OCI-LY3 (cell line): ENCODE measurements around the gene ALMS1.

ENCODE experiments used
- H2AFZ ChIP-seq: fragments of 200-600, 300-600 bp; shearing (Covaris generic); 2 replicates; pipeline ENCODE4 v1.6.0; 2014; ENCODE audit warnings: antibody characterized with exemption, low read depth, low read length
- H3K27ac ChIP-seq: fragments of 200-600, 300-600 bp; sonication (generic); 2 replicates; pipeline ENCODE4 v1.5.1; 2014; ENCODE audit warnings: mild to moderate bottlenecking, low read length, moderate library complexity, mixed read lengths
- H3K27me3 ChIP-seq: fragments of 200-600, 300-600 bp; sonication (generic); 2 replicates; pipeline ENCODE4 v1.6.1; 2014; ENCODE audit warnings: low read depth, low read length, mixed read lengths
- H3K36me3 ChIP-seq: fragments of 200-600, 300-600 bp; sonication (generic); replicated peaks from 2 replicates; pipeline ENCODE3; 2014; ENCODE audit warnings: low read depth, low read length, mixed read lengths
- H3K4me1 ChIP-seq: fragments of 300-600, 200-600 bp; sonication (generic); 2 replicates; pipeline ENCODE4 v1.6.1; 2014; ENCODE audit warnings: low read length, mixed read lengths
- H3K4me2 ChIP-seq: fragments of 200-600, 300-600 bp; sonication (generic); 2 replicates; pipeline ENCODE4 v1.6.1; 2014; ENCODE audit warnings: low read length, mixed read lengths
- H3K4me3 ChIP-seq: fragments of 300-600, 200-600 bp; sonication (generic); 2 replicates; pipeline ENCODE4 v1.5.1; 2014; ENCODE audit warnings: antibody characterized with exemption, mild to moderate bottlenecking, low read length, moderate library complexity
- H3K79me2 ChIP-seq: fragments of 300-600, 200-600 bp; shearing (Covaris generic); 2 replicates; pipeline ENCODE4 v1.6.1; 2014; ENCODE audit warnings: mild to moderate bottlenecking, low read length, mixed read lengths
- H3K9ac ChIP-seq: fragments of 300-600, 200-600 bp; shearing (Covaris generic); 2 replicates; pipeline ENCODE4 v1.6.0; 2014; ENCODE audit warnings: mild to moderate bottlenecking, low read length, moderate library complexity
- H3K9me3 ChIP-seq: fragments of 200-600, 300-600 bp; shearing (Covaris generic); 2 replicates; pipeline ENCODE4 v1.6.1; 2014; ENCODE audit warnings: low read length, mixed read lengths; ENCODE audit not compliant: insufficient read depth
- H4K20me1 ChIP-seq: fragments of 200-600, 300-600 bp; sonication (generic); 2 replicates; pipeline ENCODE4 v1.6.1; 2016; ENCODE audit warnings: low read length, mixed read lengths; ENCODE audit not compliant: insufficient read depth
- CTCF ChIP-seq: fragments of 200-600, 300-600 bp; sonication (generic); IDR thresholded peaks from 2 replicates; pipeline ENCODE4 v1.5.1; 2014; ENCODE audit warnings: antibody characterized with exemption, low read length, low read depth
- EZH2phosphoT487 ChIP-seq: fragments of 200-600 bp; shearing (Covaris generic); IDR thresholded peaks from 2 replicates; pipeline ENCODE4 v1.6.1; 2018; ENCODE audit warnings: antibody characterized with exemption, mixed run types, low read depth

Gene ALMS1

DNA sequence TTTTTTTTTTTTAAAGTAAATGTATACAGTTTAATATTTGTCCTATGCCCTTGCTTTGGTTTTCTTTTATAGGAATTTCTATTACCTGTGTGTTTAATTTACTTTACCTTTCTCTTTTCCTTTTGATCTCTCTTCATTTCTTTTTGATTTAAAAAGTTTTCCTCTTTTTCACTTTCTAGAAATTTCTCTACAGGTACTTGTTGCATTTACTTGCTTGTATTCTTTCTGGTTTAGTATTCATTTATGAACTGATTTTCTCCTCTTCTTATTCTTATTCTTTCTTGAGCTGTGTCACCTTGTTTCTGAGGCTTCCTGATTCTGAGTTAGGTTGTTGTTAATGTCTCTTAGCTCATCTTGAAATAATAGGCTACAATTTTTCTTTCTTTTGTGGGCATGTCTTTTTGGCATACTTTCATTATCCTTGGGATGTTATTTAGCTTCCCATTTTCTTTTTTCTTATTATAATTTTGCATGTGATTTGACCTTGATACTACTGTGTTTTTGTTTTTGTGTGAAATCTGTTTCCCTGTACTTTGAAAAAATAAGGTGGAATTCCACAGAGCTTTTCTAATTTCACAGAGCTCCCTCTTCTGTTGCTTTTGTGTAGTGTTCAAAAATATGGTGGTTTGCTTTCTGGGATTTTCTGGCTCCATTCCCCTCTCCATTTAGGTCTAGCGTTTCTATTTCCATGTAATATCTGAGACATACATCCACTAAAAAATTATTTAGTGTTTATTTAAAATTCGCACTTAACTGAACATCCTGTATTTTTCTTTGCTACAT is 25.5 kb upstream of the ALMS1 start:
- H3K27me3 ChIP-seq: 0 out of 2 replicates have a peak, but pooled peaks cover 2% of the 10 kb centered on the region
- H3K9me3 ChIP-seq: no peaks in the 10 kb centered on the region
- no peak overlapping the region for H3K4me2 ChIP-seq
- TF ChIP-seq EZH2phosphoT487 (no peak), CTCF (peak; percentile 58)
- no peak overlapping the region for H2AFZ ChIP-seq
- no peaks in the 10 kb centered on the region for H4K20me1 ChIP-seq
- H3K4me3 ChIP-seq: no peak overlapping the region
- no peak overlapping the region for H3K9ac ChIP-seq
- no peaks in the 10 kb centered on the region for H3K36me3 ChIP-seq
- H3K79me2 ChIP-seq: no peaks in the 10 kb centered on the region
- H3K4me1 ChIP-seq: no peaks in the 10 kb centered on the region
- H3K27ac ChIP-seq: no peak overlapping the region

DNA sequence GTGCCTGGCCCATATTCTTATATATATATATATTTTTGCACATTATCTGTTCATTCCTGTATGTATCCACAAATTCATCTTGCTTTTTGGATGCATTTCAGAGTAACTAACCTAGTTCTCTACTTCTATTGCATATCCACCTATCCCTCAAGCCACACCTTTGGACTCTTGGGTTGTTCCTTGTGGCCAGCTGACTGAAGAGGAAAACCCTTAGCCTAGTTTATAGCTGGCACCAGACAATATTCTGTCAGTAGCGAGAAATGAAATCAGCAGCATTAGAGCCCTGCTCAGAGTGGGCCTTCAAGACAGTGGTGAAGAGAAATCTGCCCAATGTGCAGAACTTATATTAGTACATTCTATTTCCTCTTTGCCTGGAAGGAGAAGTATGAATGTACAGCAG is 19.6 kb upstream of the ALMS1 start:
- Histone ChIP-seq H2AFZ (no peak overlapping the region), H3K4me3 (no peak overlapping the region), H3K4me1 (no peaks in the 10 kb centered on the region), H3K4me2 (no peak overlapping the region), H3K9me3 (no peaks in the 10 kb centered on the region), H3K79me2 (no peaks in the 10 kb centered on the region), H3K27me3 (peaks cover 16% of the 10 kb centered on the region), H3K9ac (no peak overlapping the region), H4K20me1 (no peaks in the 10 kb centered on the region), H3K27ac (no peak overlapping the region), H3K36me3 (no peaks in the 10 kb centered on the region)
- no peak for TF ChIP-seq CTCF
- no peak for TF ChIP-seq EZH2phosphoT487

GRCh38 chr2:73368781-73369180 is 16.9 kb upstream of the ALMS1 start:
- Histone ChIP-seq H3K9ac (no peak overlapping the region), H3K79me2 (no peaks in the 10 kb centered on the region), H3K4me1 (no peaks in the 10 kb centered on the region), H4K20me1 (no peaks in the 10 kb centered on the region), H3K36me3 (no peaks in the 10 kb centered on the region), H3K4me2 (no peak overlapping the region), H3K27ac (no peak overlapping the region), H3K9me3 (no peaks in the 10 kb centered on the region), H3K4me3 (no peak overlapping the region), H2AFZ (no peak overlapping the region), H3K27me3 (peaks cover 39% of the 10 kb centered on the region)
- TF ChIP-seq EZH2phosphoT487 (no peak), CTCF (no peak)

- Histone ChIP-seq H3K4me2 (no peak overlapping the region), H3K9me3 (no peaks in the 10 kb centered on the region), H4K20me1 (no peaks in the 10 kb centered on the region), H3K79me2 (no peaks in the 10 kb centered on the region), H3K9ac (no peak overlapping the region), H3K27me3 (peaks cover 42% of the 10 kb centered on the region), H3K36me3 (no peaks in the 10 kb centered on the region), H2AFZ (no peak overlapping the region), H3K27ac (no peak overlapping the region), H3K4me1 (no peaks in the 10 kb centered on the region), H3K4me3 (no peak overlapping the region)
- no peak for TF ChIP-seq CTCF
- TF ChIP-seq EZH2phosphoT487: no peak
Observed at GRCh38 chr2:73370348-73370747, 15.3 kb upstream of the ALMS1 start.
